Neural crest cell (in vitro differentiated cells): ENCODE measurements around the gene TUNAR. TPM values are rescaled to one million over a fixed set of nuclear protein-coding genes. Genes with fewer than 3 reads are reported as not detected.

Experiments
- DNase-seq: peaks from one replicate; pipeline ENCODE4 v3.0.0; 2021; ENCODE audit warnings: low read depth, mixed read lengths, low spot score
- H3K27ac Mint-ChIP-seq: one replicate; pipeline ENCODE4 v1.8.0; 2021; ENCODE audit warnings: mild to moderate bottlenecking, mixed read lengths; ENCODE audit not compliant: unreplicated experiment
- H3K27me3 Mint-ChIP-seq: 2 replicates; pipeline ENCODE4 v1.8.0; 2021; ENCODE audit warnings: low read depth, mild to moderate bottlenecking, mixed read lengths
- H3K36me3 Mint-ChIP-seq: 2 replicates; pipeline ENCODE4 v1.8.0; 2021; ENCODE audit warnings: low read depth, mild to moderate bottlenecking, mixed read lengths
- H3K4me1 Mint-ChIP-seq: 2 replicates; pipeline ENCODE4 v1.8.0; 2021; ENCODE audit warnings: mixed read lengths
- H3K4me3 Mint-ChIP-seq: one replicate; pipeline ENCODE4 v1.8.0; 2021; ENCODE audit warnings: mild to moderate bottlenecking, mixed read lengths
- H3K9me3 Mint-ChIP-seq: 2 replicates; pipeline ENCODE4 v1.8.0; 2021; ENCODE audit warnings: mixed read lengths
- CTCF ChIP-seq: fragments of 200-600 bp; sonication (generic); conservative IDR thresholded peaks from 2 replicates; pipeline ENCODE4 v1.5.0; 2021; ENCODE audit warnings: antibody characterized with exemption, mild to moderate bottlenecking
- total RNA-seq: library from RNA; stranded (reverse); gene quantifications from 2 replicates; pipeline ENCODE4 v1.2.1, GENCODE V29; 2021

Gene TUNAR
- total RNA-seq, 1 donor from 2014 or later, result 4.7 TPM

GRCh38 chr14:95831468-95831867 is 45.2 kb upstream of the TUNAR start:
- no peak for DNase-seq
- H3K27me3 Mint-ChIP-seq, result peaks cover 4% of the 10 kb centered on the region
- no peak for TF ChIP-seq CTCF
- no peak overlapping the region for H3K27ac Mint-ChIP-seq
- H3K4me1 Mint-ChIP-seq, result peaks cover 36% of the 10 kb centered on the region
- H3K4me3 Mint-ChIP-seq, result no peak overlapping the region
- H3K36me3 Mint-ChIP-seq, result no peaks in the 10 kb centered on the region
- H3K9me3 Mint-ChIP-seq, result peaks cover 5% of the 10 kb centered on the region

- H3K36me3 Mint-ChIP-seq, result no peaks in the 10 kb centered on the region
- no peak for DNase-seq
Measured at GRCh38 chr14:95832012-95832411, 44.6 kb upstream of the TUNAR start.

GRCh38 chr14:95833429-95833828 is 43.2 kb upstream of the TUNAR start:
- Mint-ChIP-seq H3K4me1 (peaks cover 36% of the 10 kb centered on the region), H3K27me3 (no peaks in the 10 kb centered on the region), H3K27ac (no peak overlapping the region), H3K36me3 (no peaks in the 10 kb centered on the region), H3K9me3 (peaks cover 5% of the 10 kb centered on the region), H3K4me3 (no peak overlapping the region)
- no peak for DNase-seq
- no peak for TF ChIP-seq CTCF

More at GRCh38 chr14:95832012-95832411, 44.6 kb upstream of the TUNAR start:
- no peaks in the 10 kb centered on the region for H3K27me3 Mint-ChIP-seq
- no peak overlapping the region for H3K27ac Mint-ChIP-seq
- no peak overlapping the region for H3K4me3 Mint-ChIP-seq
- peaks cover 36% of the 10 kb centered on the region for H3K4me1 Mint-ChIP-seq
- peaks cover 5% of the 10 kb centered on the region for H3K9me3 Mint-ChIP-seq
- TF ChIP-seq CTCF, result no peak

- Mint-ChIP-seq H3K4me1 (peaks cover 36% of the 10 kb centered on the region), H3K4me3 (no peak overlapping the region), H3K27ac (no peak overlapping the region), H3K36me3 (no peaks in the 10 kb centered on the region), H3K27me3 (no peaks in the 10 kb centered on the region), H3K9me3 (peaks cover 5% of the 10 kb centered on the region)
- no peak for DNase-seq
- no peak for TF ChIP-seq CTCF
Measured at GRCh38 chr14:95834496-95834895, 42.1 kb upstream of the TUNAR start.

- Mint-ChIP-seq H3K4me3 (no peak overlapping the region), H3K4me1 (peaks cover 36% of the 10 kb centered on the region)
- no peak for DNase-seq
Measured at GRCh38 chr14:95835121-95835730, 41.4 kb upstream of the TUNAR start.

More at GRCh38 chr14:95835121-95835730, 41.4 kb upstream of the TUNAR start:
- Mint-ChIP-seq H3K36me3 (no peaks in the 10 kb centered on the region), H3K9me3 (peaks cover 5% of the 10 kb centered on the region), H3K27ac (peak overlapping the region; percentile 10), H3K27me3 (no peaks in the 10 kb centered on the region)
- no peak for TF ChIP-seq CTCF
